Activated CD4-positive, alpha-beta memory T cell treated with anti-CD3 and anti-CD28 coated beads, Interleukin-2, amount 10 ng/mL, durations not matched to agents 7 days and 5 days (primary cell): Measurements from ENCODE around the gene PRRT1B. TPM values are rescaled to one million over a fixed set of nuclear protein-coding genes. Genes with fewer than 3 reads are reported as not detected.

Experiments used
- CTCF ChIA-PET: fragments of 350-600 bp; sonication (Branson Sonifier 250); formaldehyde crosslinking; loops from one replicate; lab custom pipeline; 2021; ENCODE audit warnings: antibody characterized with exemption, inconsistent platforms; lab: Charles Lee
- POLR2A ChIA-PET: fragments of 350-600 bp; sonication (Branson Sonifier 250); formaldehyde crosslinking; loops from one replicate; lab custom pipeline; 2021; ENCODE audit warnings: antibody characterized with exemption; lab: Charles Lee
- DNase-seq: peaks from one replicate; pipeline ENCODE4 v3.0.0-alpha.2; 2020
- H3K27ac Mint-ChIP-seq: one replicate; pipeline ENCODE4 v1.8.0; 2021; ENCODE audit warnings: mild to moderate bottlenecking, mixed read lengths
- H3K27me3 Mint-ChIP-seq: one replicate; pipeline ENCODE4 v1.8.0; 2021; ENCODE audit warnings: mixed read lengths
- H3K36me3 Mint-ChIP-seq: one replicate; pipeline ENCODE4 v1.8.0; 2021; ENCODE audit warnings: low read depth, mixed read lengths
- H3K4me1 Mint-ChIP-seq: one replicate; pipeline ENCODE4 v1.8.0; 2021; ENCODE audit warnings: mixed read lengths
- H3K4me3 Mint-ChIP-seq: one replicate; pipeline ENCODE4 v1.8.0; 2021; ENCODE audit warnings: mild to moderate bottlenecking, mixed read lengths
- H3K9me3 Mint-ChIP-seq: one replicate; pipeline ENCODE4 v1.8.0; 2021; ENCODE audit warnings: mixed read lengths
- total RNA-seq, 2 experiments: library from RNA; stranded (reverse); gene quantifications; one replicate each; pipeline ENCODE4 v1.2.3, GENCODE V29; 2021

The PRRT1B gene
- total RNA-seq, 2 experiments from 2014 or later = not detected

DNA sequence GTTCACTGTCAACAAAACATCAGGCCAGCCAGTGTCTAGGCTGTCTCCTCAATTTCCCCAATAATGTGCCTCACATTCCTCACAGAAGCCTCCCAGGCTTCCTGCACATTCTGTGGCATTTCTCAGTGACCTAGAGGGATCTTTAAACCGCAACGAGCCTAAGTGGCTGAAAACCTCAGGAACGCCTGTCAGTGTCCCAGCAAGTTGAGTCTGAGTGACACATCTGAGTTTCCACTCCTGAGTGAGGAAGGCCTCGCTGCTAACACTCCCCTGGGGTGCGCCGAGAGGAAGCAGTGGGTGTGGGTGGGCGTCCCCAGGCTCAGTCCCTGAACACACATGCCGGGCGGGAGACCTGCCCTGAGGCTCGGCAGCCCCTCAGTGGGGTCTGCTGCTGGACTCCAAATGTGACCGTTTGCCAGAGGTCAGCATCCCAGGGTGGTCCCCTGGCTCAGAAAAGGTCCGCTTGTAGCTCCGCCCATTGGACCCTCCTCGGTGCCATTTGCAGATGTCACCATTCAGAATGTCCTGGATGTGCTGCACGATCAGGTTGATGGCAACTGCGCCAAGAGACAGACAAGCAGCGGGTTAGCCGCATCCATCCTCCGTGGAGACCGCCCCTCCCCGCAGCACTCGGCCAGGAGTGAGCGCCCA is 20.5 kb upstream of the PRRT1B start:
- Mint-ChIP-seq H3K36me3 (peaks cover 51% of the 10 kb centered on the region), H3K4me3 (no peak overlapping the region), H3K27me3 (no peaks in the 10 kb centered on the region), H3K4me1 (peaks cover 13% of the 10 kb centered on the region), H3K9me3 (no peaks in the 10 kb centered on the region), H3K27ac (no peak overlapping the region)
- CTCF ChIA-PET = no interaction called here
- POLR2A ChIA-PET = interaction anchor here (0.9 to 1.6 kb wide), 2 partner anchors 9 to 152 kb away, joined by 3 read pairs; no protein-coding TSS in a partner anchor
- no peak for DNase-seq

DNA sequence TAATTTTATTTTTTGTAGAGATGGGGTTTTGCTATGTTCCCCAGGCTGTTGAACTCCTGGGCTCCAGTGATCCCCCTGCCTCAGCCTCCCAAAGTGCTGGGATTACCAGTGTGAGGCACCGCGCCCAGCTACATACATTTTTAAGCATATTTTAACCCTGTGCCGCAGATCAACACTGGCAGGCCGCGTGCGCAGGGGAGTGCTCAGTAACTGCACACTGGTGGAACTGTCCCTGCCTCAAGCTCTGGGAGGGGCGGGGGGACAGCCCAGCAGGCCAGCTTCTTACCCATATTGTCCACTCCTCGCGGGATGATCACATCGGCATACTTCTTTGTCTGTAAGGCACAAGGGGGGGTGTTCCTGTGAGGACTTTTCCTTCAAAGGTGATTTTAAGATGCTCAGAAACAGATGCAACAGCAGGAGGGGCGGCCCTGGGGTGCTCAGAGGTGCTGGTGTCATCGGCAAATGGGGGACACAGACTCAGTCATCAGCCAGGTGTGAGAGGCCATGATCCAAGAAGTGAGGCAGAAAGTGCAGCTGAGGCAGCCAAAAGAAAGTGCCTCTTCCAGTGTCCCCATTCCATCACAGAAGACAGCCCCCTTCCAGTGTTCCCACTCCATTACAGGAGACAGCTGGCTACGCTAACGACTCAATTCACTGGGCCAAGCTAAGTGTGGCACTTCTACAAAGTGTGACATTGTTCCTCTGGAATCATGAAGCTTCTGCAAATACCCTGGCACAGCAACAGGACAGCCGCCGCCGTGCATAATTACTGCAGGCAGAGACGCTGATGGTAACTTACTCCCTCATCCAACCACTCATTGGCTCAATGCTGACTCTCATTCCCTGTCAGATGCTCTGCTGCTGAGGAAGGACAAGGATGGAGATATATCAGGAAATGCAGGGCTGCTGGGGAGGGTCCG is 19.4 kb upstream of the PRRT1B start:
- H3K36me3 Mint-ChIP-seq = peaks cover 45% of the 10 kb centered on the region
- POLR2A ChIA-PET = interaction anchor here (0.9 to 1.6 kb wide), 3 partner anchors 8 to 153 kb away, joined by 3 read pairs; no protein-coding TSS in a partner anchor

GRCh38 chr9:131528186-131528585 is 17.1 kb upstream of the PRRT1B start:
- Mint-ChIP-seq H3K27ac (no peak overlapping the region), H3K27me3 (no peaks in the 10 kb centered on the region), H3K4me1 (peaks cover 22% of the 10 kb centered on the region), H3K9me3 (no peaks in the 10 kb centered on the region), H3K4me3 (peak overlapping the region; percentile 52), H3K36me3 (peaks cover 34% of the 10 kb centered on the region)
- ChIA-PET CTCF (interaction anchor here (1.0 kb wide), 1 partner anchor 178 kb away, joined by 3 read pairs; no protein-coding TSS in a partner anchor), POLR2A (interaction anchor here (0.8 to 1.4 kb wide), 4 partner anchors 9 to 47 kb away, joined by 3 to 4 read pairs (median 4); partner anchors contain the start of gene POMT1)
- no peak for DNase-seq

More for the DNA sequence above, 19.4 kb upstream of the PRRT1B start:
- Mint-ChIP-seq H3K4me1 (peaks cover 18% of the 10 kb centered on the region), H3K4me3 (no peak overlapping the region), H3K27ac (no peak overlapping the region), H3K27me3 (no peaks in the 10 kb centered on the region), H3K9me3 (no peaks in the 10 kb centered on the region)
- CTCF ChIA-PET = no interaction called here
- DNase-seq = no peak

GRCh38 chr9:131528886-131529505 is 16.3 kb upstream of the PRRT1B start:
- H3K4me3 Mint-ChIP-seq = no peak overlapping the region
- CTCF ChIA-PET = no interaction called here
- H3K36me3 Mint-ChIP-seq = peaks cover 34% of the 10 kb centered on the region
- peaks cover 22% of the 10 kb centered on the region for H3K4me1 Mint-ChIP-seq
- POLR2A ChIA-PET = interaction anchor here (1.1 to 1.4 kb wide), 3 partner anchors 10 to 26 kb away, joined by 3 to 4 read pairs (median 4); partner anchors contain the start of gene POMT1
- H3K9me3 Mint-ChIP-seq = no peaks in the 10 kb centered on the region
- no peak for DNase-seq
- H3K27ac Mint-ChIP-seq = no peak overlapping the region
- H3K27me3 Mint-ChIP-seq = no peaks in the 10 kb centered on the region

DNA sequence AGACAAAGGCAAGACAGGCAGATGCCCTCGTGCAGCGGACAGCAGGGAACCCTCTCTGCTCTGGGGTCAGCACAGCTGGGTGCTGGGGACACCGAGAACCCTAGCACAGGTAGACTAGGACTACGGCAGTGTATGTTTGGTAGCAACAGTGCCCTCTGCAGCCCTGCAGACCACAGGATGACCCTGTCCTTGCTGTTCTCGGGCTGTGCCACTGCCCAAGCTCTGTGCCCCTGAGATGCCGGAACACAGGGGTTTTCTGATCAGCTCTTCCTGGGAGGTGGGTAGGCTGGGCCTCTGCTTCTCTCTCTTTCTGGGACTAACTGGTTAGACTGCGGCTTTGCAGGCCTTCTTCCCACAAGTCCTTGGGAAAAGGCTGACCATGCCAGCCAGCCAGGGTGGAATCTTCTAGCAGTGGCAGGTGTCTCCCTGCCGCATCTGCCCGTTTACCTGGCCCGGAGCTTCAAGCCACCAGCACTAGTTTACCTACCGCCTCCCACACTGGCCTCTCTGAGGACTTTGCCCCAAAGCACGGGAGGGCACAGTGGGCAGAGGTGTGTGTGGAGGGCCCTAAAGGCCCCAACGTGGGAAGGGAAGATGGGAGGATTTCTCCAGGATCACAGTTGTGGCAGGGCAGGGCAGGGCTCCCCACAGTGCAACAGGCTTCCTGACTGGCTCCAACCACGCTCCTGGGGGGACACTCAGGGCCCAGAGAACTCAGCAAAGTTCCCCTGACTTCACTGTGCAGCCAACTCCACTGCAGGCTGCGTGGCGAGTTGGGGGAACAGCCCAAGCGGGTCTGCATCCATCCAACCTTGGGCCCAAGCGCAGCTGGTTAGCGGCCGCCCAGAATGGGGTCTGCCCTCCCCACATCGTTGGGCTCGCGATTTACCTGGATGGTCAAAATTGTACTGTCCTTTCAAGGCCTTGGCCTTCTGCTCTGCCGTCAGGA is 15.5 kb upstream of the PRRT1B start:
- CTCF ChIA-PET = no interaction called here
- DNase-seq = no peak
- Mint-ChIP-seq H3K4me1 (peaks cover 30% of the 10 kb centered on the region), H3K4me3 (peak overlapping the region; percentile 73), H3K27me3 (no peaks in the 10 kb centered on the region), H3K36me3 (peaks cover 27% of the 10 kb centered on the region), H3K27ac (peak overlapping the region; percentile 54), H3K9me3 (no peaks in the 10 kb centered on the region)
- POLR2A ChIA-PET = interaction anchor here (1.1 kb wide), 1 partner anchor 10 kb away, joined by 4 read pairs; no protein-coding TSS in a partner anchor

DNA sequence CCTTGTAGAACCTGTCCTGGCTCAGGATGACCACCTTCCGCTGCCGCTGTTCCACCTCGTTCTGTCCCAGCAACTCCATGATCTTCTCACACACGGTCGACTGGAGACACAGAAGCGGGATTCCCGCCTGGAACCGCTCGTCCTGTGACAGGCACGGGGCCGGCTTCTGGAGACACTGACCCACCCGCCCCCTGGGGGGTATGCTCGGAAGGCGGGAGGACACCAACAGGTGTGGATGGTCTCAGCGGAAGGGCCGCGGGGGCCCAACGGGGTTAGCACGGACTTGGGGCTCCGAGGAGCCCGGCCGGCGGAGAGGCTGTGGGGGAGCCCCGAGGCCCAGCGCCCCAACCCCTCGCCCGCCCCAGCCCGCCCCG is 14.8 kb upstream of the PRRT1B start:
- POLR2A ChIA-PET = no interaction called here
- peak overlapping the region; percentile 73 for H3K4me3 Mint-ChIP-seq
- no peaks in the 10 kb centered on the region for H3K27me3 Mint-ChIP-seq
- no peak for DNase-seq
- CTCF ChIA-PET = no interaction called here
- H3K27ac Mint-ChIP-seq = peak overlapping the region; percentile 54
- no peaks in the 10 kb centered on the region for H3K9me3 Mint-ChIP-seq
- peaks cover 31% of the 10 kb centered on the region for H3K4me1 Mint-ChIP-seq
- H3K36me3 Mint-ChIP-seq = peaks cover 21% of the 10 kb centered on the region

DNA sequence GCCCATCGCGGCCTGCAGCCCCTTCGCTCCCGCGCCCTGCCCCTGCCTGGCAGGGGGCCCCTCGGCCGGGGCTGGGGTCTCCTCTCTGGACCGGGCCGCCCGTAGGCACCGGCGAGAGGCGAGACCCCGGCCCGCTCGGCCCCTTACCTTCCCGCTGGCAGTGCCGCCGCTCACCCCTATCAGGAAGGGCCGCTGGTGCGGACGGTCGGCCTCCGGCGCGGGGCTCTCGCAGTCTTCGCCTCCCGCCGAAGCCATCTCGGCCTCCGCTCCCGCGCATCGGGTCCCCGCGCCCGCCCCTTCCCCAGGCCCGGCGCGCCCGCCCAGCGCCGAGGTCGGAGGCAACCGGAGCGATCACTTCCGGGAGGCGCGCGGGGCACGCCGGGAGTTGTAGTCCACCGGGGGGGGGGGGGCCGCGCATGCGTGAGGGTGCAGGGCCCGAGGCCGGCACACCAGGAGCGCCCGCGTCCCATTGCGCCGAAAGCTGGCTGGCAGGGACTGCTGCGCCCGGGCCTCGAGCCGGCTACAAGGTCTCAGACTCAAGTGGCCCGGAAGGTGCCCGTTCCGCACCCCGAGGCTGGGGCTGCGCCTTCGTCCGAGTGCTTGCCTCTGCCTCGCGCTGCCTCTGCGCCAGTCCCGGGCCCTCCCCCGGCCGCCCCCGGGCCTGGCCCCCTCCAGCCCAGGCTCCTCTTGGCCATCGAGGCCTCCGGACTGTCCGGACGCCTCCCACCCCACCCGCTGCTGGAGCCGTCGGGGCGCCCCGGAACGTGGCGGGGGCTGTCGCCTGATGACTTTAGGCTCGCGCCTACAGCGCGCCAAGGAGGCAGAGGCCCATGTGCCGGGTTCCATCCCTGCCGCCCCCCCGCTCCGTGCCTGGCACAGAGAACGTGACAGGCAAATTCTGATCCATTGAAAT is 14.1 kb upstream of the PRRT1B start, which contains the start of gene UCK1:
Gene UCK1 (minus strand): TSS at position 344 of the 913 bp plus-strand sequence. CDS start 89 bp downstream, at position 255.
- ChIA-PET CTCF (interaction anchor here (0.7 kb wide), 1 partner anchor 9 kb away, joined by 3 read pairs; no protein-coding TSS in a partner anchor), POLR2A (interaction anchor here (0.6 to 1.1 kb wide), 3 partner anchors 8 to 1729 kb away, joined by 3 to 4 read pairs (median 4); partner anchors contain the start of gene POMT1)
- Mint-ChIP-seq H3K27ac (peak within 1 kb of the TSS; percentile 54), H3K4me1 (peaks cover 31% of the 10 kb centered on the region), H3K27me3 (no peaks in the 10 kb centered on the region), H3K4me3 (peak within 1 kb of the TSS; percentile 73), H3K9me3 (no peaks in the 10 kb centered on the region), H3K36me3 (peaks cover 18% of the 10 kb centered on the region)
- DNase-seq = peak; percentile 78

GRCh38 chr9:131534721-131535237 is 10.5 kb upstream of the PRRT1B start:
- no peaks in the 10 kb centered on the region for H3K27me3 Mint-ChIP-seq
- H3K4me1 Mint-ChIP-seq = peaks cover 28% of the 10 kb centered on the region
- DNase-seq = no peak
- H3K36me3 Mint-ChIP-seq = no peaks in the 10 kb centered on the region
- no peak overlapping the region for H3K4me3 Mint-ChIP-seq
- H3K9me3 Mint-ChIP-seq = no peaks in the 10 kb centered on the region
- POLR2A ChIA-PET = no interaction called here
- CTCF ChIA-PET = interaction anchor here (0.9 kb wide), 1 partner anchor 221 kb away, joined by 3 read pairs; no protein-coding TSS in a partner anchor
- peak overlapping the region; percentile 8 for H3K27ac Mint-ChIP-seq

DNA sequence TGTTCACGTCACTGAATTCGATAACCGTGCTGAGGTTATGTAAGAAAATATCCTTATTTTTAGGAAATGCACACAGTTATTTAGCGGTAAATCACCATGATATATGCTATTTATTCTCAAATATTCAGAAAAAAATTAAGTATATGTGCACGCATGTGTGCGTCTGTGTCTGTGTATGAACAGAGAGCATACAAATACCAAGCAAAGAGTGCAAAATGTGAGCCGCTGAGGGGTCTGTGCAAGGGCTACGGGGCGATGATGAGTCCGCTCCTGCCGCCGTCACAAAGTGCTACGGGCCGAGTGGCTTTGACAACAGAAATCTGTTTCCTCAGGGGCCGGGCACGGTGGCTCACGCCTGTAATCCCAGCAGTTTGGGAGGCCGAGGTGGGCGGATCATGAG is 7.4 kb upstream of the PRRT1B start:
- Mint-ChIP-seq H3K4me1 (peaks cover 26% of the 10 kb centered on the region), H3K27me3 (no peaks in the 10 kb centered on the region), H3K4me3 (no peak overlapping the region), H3K27ac (no peak overlapping the region), H3K36me3 (no peaks in the 10 kb centered on the region), H3K9me3 (peaks cover 2% of the 10 kb centered on the region)
- ChIA-PET CTCF (no interaction called here), POLR2A (no interaction called here)
- no peak for DNase-seq

- DNase-seq = peak; percentile 54
- Mint-ChIP-seq H3K9me3 (peaks cover 13% of the 10 kb centered on the region), H3K4me1 (peaks cover 23% of the 10 kb centered on the region), H3K27me3 (peaks cover 6% of the 10 kb centered on the region), H3K27ac (peak overlapping the region; percentile 73), H3K4me3 (no peak overlapping the region), H3K36me3 (peaks cover 10% of the 10 kb centered on the region)
- ChIA-PET CTCF (interaction anchor here (0.9 to 1.3 kb wide), 4 partner anchors 8 to 201 kb away, joined by 3 to 4 read pairs (median 3); partner anchors contain the start of genes RAPGEF1 and UCK1), POLR2A (interaction anchor here (0.9 to 2.2 kb wide), 5 partner anchors 8 to 46 kb away, joined by 3 to 7 read pairs (median 4); no protein-coding TSS in a partner anchor)
Measured at GRCh38 chr9:131539223-131539923, 6.0 kb upstream of the PRRT1B start.
